Lung microvascular endothelial cell (primary cell): ENCODE results near the gene SEMA4A. TPM values are rescaled to one million over a fixed set of nuclear protein-coding genes. Genes with fewer than 3 reads are reported as not detected.
"Not testable (repeated sequence)": the region's sequence is repeated elsewhere in the genome, so short reads cannot be mapped to it uniquely, and the experiment has no call there.

ENCODE experiments used
- DNase-seq, 2 donors: peaks; one replicate each; pipeline versions ENCODE4 v3.0.0 to v3.0.0-alpha.2; 2010; ENCODE audit warnings: low read depth in 2 of 2
- total RNA-seq: library from RNA; depleted of rRNA; stranded (reverse); fragments of >200 nt; gene quantifications from 2 replicates; pipeline ENCODE4 v1.2.1, GENCODE V29; 2014

SEMA4A gene
- total RNA-seq, result 0.20 and 0.44 TPM in 2 replicates

DNA sequence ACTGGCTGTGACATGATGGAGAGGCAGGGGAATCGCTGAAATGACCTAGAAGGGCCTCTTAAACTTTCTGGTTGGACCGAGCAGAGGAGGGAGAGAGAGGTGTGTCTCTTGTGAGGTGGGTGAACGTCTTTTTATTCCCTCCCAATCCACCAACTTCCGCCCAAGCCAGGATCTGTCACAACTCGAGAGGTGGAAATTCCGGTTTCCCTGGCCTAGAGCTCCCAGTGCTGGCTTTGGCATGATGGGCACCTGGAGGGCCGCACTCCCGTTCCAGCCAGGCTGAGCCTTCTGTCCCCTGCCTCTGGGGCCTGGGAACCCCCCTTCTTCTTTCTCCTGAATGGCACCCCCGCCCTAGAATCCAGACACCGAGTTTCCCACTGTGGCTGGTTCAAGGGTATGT lies at the start of gene SEMA4A:
Gene SEMA4A, plus strand, starts transcription at position 224 of the 400 bp plus-strand sequence. CDS start 994 bp downstream, outside the sequence.
- no peak for DNase-seq

DNA sequence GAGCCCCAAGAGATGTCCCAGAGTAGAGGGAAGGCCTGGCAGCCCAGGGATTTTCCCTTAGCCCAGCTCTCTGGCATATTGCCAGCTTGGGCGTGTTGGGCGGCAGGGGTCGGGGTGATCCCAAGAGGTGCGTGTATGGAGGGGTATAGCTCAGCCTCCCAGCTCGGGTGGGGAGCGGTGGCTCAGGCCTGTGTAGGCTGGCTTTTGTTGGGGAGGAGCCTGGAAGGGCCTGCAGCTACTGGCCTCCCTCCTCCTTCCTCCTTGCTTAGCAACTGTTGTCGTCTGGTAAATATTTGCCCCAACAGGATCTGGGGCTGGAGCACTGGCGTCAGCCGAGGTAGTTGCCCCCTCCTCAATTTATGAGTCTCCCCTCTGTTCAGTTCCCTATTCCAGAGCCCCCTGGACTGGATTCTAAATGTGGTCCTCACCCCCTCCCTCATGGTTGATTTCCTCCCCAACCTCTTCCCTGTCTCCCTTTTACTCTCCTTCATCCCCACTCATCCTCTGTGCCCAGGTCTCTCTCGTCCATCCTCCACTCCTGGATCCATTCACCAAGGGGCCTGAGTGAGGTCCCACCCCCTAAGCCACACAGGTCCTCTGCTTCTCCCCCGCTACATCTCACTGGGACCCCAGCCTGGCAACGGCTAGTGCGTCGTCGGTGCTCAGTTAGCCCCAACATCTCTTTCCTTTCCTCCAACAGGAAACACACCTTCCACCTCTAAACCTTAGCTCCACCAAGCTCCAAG lies 49.1 kb upstream of the SEMA4A start:
- DNase-seq, result peak; percentile 89 to 96

DNA sequence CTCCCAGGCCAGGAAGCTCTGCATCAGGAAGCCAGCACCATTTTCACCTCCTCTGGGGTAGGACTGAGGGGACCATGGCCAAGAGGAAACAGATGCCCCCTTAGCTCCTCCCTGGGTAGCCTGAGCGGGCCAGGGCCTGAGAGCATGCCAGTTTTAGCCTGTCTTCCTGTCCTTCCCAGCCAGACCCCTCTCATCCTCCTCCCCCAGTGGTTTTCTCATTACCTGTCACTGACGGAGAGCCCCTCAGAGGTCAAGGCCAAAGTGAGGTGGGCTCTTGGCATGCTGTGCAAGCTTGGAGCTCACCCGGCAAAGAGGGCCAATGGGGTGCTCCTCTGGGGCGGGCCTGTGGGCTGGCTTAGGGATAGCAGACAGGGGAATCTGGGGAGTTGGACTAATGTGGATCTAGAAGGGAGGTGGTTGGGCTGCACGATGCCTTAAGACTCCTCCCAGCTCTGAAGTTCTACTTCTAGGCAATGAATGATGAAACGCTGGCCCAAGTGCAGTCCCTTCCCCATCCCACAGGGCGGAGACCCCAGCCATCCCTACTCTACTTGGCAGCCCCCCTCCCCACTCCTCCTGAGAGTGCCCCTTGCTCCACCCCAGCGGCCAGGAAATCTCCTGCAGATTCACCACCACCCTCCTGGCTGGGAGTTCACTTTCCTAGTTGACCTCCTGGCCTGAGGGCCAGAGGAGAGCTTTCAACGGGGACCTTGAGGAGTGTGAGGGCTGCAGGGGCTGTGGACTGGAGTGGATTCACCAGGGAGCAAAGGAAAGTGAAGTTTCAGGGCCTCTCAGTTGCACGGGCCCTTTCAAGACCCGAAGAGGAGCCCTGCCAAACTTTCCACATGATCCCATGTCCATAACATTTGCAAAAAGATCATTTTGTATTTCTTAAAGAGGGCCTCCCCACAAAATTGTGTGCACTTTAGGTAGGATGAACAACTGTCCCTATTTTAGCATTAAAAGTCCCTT lies 48.2 kb upstream of the SEMA4A start:
- DNase-seq, result peak; percentile 32 to 68

DNA sequence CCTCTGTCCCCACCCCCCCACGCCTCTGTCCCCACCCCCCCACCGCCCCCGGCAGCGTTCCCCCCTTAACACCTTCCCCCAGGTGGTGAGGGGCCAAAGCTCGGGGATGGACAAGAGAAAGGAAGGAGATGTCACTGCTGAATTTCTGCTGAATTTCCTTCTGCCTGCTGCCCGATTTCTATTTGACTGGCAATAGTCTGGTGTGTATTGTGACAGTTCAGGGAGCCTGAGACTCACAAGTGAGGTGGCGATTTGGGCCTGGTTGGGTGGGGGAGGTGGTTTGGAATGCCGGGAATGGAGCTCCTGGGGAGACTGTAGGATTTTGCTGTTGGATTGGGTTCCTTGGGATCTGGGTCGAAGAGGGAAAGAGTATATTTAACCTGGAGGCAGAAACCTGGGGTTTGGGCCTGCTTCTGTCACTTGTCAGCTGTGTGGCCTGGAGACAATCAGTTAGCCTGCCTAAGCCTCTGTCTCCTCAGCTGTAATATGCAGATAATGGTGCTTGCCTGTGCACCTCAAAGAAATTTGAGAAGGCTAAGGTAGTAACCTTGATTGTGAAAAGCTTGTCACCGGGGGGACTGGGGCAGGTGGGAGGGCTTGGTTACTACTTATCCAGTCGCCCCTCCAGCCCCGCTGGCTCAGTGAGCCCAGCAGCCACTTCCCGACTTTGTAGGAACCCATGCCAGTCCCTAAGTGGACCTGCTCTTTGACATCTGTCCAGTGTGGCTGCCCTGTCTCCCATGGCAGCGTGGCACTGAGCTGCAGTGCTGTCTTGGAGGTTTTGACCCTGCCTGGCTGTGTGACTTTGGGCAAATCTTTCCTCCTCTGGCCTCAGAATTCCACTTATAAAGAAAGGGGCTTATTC lies 46.5 kb upstream of the SEMA4A start:
- DNase-seq, result no peak

DNA sequence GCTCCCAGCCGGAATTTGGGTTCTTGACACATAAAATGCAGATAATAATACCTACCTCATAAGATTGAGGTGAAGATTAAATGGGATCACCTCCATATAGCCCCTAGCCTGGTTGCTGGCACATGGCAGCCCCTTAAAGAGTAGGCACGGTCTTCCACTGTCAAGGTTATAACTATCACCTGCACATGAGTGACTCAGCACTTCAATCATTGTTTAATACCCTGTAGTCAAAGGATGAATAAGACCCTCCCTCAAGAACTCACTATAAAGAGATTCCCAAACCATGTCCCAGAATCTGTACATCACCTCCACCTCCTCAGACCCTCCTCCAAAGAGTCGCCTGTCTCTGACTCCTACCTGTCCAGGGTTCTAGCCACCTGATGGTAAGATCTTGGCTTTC lies 45.3 kb upstream of the SEMA4A start:
- no peak for DNase-seq

DNA sequence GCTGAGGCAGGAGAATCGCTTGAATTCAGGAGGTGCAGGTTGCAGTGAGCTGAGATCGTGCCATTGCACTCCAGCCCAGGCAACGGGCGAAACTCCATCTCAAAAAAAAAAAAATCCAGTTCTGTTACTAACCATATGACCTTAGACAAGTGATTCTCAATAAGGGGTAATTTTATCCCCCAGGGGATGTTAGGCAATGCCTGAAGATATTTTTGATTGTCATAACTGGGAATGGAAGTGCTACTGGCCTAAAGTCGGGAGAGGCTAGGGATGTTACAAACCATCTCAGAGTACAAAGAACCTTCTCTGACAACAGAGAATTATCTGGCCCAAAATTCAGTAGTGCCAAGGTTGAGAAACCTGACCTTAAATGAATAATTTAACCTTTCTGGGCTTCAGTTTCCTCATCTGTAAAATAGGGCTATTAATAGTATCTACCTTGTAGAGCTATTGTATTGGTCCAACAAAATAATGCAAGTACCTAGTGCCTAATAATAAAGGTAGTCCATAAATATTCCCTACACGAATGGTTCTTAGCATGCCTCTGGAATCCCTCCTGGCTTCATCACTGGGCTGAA lies 44.6 kb upstream of the SEMA4A start:
- DNase-seq, result no peak

DNA sequence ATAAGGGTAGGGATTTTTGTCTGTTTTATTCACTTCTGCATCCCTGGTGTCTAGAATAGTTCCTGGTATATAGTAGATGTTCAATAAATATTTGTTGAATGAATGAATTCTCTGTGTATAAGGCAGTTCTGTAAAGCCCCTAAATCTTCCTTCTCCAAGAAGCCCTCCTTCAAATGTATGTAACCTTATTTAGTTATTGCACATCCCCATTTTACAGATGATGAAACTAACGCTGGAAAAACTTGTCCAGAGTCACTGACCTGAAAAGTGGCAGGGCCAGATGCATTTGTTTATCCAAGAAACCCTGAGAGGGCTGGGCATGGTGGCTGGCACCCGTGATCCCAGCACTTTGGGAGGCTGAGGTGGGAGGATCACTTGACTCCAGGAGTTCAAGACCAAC lies 43.1 kb upstream of the SEMA4A start:
- no peak for DNase-seq

DNA sequence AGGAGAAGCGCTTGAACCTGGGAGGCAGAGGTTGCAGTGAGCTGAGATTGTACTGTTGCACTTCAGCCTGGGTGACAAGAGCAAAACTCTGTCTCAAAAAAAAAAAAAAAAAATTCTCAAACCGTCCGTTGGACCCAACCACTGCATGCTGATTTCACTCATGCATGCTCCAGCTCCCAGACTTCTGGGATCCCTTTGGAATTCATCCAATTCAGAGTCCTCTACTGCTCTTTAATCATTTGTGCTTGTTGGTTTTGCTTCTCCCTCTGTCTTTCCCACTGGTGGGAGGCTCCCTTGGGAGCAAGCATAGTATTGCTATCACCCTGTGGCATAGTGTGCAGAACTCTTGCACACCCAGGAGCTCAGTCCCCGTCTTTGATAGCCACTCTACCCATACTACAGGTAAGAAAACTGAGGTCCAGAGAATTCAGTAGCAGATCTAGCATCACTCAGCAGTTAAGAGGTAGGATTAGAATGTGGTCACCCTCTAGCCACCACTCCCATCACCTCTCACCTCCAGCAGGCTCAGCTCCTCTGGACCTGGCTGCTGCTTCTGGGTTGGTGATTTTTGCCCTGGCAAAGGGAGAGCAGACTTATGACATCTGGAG lies 41.9 kb upstream of the SEMA4A start:
- no peak for DNase-seq

DNA sequence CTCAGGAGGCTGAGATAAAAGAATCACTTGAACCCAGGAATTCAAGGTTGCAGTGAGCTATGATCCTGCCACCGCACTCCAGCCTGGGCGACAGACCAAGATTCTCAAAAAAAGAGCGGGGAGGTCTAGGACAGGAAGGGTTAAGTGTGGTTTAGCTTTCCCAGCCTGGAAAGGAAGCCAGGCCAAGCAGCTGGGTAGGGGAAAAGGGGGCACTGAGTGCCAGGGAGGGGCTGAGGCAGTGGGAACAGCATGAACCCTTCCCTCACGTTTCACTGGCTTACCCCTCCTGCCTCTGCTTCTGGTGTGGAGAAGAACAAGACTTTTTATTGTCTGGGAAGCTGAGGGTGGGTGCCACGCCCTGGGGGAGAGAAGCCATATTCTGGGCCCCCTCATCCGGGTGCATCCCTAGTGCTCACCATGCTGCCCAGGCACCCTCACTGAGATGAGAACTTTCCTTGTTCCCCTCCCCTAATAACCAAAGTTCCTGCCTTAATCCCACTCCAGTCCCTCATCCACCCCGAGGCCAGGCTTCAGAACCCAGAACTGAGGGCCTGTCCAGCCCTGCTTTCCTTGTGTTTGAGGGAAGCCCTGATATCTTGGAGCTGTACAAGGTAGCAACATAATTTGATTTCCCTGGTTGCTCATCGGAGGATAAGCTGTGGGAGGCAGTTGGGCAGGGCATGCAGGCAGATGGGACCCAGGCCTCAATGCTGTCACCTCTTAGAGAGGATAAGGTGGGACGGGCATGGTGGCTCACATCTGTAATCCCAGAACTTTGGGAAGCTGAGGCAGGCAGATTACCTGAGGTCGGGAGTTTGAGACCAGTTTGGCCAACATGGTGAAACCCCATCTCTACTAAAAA lies 40.9 kb upstream of the SEMA4A start:
- DNase-seq, result no peak

DNA sequence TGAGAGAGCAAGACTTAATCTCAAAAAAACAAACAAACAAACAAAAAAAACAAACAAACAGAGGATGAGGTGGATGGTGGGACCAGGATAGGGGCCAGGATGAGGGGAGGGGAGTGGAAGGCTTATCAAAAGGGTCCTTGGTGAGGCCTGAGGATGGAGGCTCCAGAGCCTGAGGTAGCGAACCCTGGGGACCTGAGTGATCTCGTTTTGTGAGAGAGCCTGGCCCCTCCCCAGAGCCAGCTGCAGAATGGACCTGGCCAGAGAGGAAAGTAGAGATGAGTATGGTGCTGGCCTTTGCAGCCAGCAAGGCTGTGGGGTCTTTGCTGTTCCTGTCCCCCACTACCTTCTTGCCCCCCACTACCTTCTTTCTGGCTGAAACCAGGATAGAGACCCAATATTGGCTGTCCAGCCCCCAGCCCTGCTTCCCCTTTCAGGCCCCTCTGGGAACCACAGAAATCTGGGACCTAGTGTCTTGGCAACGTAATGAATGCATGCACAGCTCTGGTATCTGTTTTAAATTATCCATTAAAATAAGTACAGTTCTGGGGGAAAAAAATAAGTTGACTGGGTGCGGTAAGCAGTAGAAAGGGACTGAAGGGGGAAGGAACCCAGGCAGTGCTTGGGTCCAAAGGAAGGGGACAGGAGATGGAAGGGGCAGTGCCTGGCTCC lies 40.0 kb upstream of the SEMA4A start:
- no peak for DNase-seq

DNA sequence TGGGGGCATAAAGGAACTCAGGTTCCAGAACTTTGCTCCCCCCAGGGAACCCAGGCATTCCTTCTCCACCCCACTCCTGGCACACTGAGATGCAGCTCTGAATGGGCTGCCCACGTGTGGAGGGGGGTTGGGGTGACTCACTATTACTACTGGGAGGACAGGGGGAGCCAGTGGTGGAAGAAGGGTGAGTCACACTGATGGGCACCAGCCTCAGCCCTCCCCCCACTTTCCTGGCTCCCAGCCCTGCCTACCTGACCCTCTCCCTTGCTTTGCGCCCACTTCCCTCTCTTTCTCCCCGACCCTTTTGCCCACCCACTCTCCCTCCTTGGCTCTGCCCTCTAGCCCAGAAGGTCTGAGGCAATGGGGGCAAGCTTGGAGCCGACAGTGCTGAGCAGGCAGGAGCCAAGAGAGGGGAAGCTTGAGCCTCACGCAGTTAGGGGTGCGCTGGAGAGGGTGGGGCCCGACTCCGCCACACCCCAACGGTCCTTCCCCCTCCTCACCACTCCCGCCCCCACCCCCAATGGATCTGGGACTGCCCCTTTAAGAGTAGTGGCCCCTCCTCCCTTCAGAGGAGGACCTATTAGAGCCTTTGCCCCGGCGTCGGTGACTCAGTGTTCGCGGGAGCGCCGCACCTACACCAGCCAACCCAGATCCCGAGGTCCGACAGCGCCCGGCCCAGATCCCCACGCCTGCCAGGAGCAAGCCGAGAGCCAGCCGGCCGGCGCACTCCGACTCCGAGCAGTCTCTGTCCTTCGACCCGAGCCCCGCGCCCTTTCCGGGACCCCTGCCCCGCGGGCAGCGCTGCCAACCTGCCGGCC lies 39.1 kb upstream of the SEMA4A start, which contains the start of gene LMNA:
Gene LMNA, plus strand, starts transcription at position 611 of the 818 bp plus-strand sequence. CDS start 208 bp downstream, outside the sequence.
- DNase-seq, result peak; percentile 94

DNA sequence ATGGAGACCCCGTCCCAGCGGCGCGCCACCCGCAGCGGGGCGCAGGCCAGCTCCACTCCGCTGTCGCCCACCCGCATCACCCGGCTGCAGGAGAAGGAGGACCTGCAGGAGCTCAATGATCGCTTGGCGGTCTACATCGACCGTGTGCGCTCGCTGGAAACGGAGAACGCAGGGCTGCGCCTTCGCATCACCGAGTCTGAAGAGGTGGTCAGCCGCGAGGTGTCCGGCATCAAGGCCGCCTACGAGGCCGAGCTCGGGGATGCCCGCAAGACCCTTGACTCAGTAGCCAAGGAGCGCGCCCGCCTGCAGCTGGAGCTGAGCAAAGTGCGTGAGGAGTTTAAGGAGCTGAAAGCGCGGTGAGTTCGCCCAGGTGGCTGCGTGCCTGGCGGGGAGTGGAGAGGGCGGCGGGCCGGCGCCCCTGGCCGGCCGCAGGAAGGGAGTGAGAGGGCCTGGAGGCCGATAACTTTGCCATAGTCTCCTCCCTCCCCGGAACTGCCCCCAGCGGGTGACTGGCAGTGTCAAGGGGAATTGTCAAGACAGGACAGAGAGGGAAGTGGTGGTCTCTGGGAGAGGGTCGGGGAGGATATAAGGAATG lies 38.4 kb upstream of the SEMA4A start:
- DNase-seq, result peak; percentile 39 to 41

DNA sequence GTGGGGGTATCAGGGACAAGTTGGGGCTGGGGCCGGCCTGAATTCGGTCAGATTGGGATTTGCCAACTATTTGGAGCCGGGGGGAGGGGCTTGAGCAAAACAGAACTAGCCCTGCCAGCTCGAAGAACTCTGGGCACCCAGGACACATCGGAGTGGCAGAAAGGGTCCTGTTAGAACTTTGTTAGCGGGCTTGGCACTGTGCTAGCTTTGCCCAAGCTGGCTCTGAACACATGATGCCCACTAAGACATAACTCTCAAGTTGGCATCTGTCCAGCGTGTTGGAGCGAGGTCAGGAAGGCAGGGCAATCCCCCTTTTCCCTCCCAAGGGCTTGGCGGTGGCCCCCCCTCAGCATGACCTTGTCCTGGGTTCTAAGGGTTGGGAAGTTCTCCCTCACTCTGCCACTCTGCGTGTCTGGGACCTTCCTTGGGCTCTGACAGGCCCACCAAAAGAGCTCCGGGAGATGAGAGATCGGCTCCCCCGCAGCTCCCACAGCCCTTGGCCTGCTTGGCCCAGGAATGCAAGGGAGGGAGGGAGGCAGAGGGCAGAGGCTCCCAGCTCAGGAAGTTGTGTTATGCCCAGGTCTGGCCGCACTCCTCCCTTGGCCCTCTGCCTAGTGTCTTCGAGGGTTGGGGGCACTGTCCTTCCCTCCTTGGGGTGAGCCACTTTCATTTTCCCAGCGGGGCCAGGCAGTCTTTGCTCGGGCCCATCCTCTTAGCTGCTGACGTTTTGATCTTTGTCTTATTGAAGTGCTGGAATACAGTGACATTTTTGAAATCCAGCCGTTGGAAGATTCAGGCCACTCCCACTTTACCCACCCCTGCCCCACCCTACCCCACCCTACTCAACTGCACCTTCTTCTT lies 37.6 kb upstream of the SEMA4A start:
- DNase-seq, result peak; percentile 63 to 68

DNA sequence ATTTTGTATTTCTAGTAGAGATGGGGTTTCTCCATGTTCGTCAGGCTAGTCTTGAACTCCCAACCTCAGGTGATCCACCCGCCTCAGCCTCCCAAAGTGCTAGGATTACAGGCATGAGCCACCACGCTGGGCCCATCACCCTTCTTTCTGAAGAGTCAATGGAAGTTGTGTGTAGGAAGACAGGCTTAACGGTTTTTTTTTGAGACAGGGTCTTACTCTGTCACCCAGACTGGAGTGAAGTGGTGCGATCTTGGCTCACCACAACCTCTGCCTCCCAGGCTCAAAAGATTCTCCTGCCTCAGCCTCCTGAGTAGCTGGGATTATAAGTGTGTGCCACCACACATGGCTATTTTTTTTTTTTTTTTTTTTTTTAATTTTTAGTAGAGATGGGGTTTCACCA lies 36.7 kb upstream of the SEMA4A start:
- not testable (repeated sequence) for DNase-seq

DNA sequence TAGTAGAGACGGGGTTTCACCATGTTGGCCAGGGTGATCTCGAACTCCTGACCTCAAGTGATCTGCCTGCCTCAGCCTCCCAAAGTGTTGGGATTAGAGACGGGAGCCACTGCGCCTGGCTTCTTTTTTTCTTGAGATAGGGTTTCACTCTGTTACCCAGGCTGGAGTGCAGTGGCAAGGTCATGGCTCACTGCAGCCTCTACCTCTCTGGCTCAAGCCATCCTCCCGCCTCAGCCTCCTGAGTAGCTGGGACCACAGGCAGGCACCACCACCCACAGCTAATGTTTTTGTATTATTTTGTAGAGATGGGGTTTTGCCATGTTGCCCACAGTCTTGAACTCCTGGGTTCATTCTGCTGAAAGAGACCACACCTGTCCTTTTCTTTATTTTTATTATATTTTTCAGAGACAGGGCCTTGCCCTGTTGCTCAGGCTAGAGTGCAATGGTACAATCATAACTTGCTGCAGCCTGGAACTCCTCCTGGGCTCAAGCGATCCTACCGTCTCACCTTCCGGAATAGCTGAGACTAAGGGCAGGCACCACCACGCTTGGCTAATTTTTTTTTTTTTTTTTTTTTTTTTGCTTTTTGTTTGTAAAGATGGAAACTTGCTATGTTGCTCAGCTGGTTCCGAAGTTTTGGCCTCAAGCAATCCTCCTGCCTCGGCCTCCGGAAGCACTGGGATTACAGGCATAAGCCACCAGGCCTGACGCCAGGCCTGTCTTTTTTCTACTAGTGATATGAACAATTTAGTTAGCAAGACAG lies 35.8 kb upstream of the SEMA4A start:
- DNase-seq, result peak in 1 of 2 donors; percentile 20
